GM06990 (cell line): Measurements from ENCODE around the gene EMX1.
"Not testable (repeated sequence)": the region's sequence is repeated elsewhere in the genome, so short reads cannot be mapped to it uniquely, and the experiment has no call there.

ENCODE experiments used
- DNase-seq: peaks from one replicate; pipeline ENCODE4 v3.0.0-alpha.2; 2011; ENCODE audit not compliant: insufficient read length; ENCODE audit errors: extremely low read depth
- H3K27me3 ChIP-seq: replicated peaks from 2 replicates; pipeline ENCODE4 v1.6.0; 2011; ENCODE audit warnings: low read length; ENCODE audit not compliant: control insufficient read depth, insufficient read depth
- H3K36me3 ChIP-seq: 2 replicates; pipeline ENCODE4 v1.5.1; 2011; ENCODE audit warnings: low read length; ENCODE audit not compliant: control insufficient read depth, insufficient read depth
- H3K4me3 ChIP-seq: replicated peaks from 2 replicates; pipeline ENCODE4 v1.5.1; 2011; ENCODE audit warnings: low read depth, mild to moderate bottlenecking, control low read depth, low read length
- CTCF ChIP-seq: IDR thresholded peaks from 2 replicates; pipeline ENCODE4 v1.5.1; 2011; ENCODE audit warnings: low read length, control low read depth, mild to moderate bottlenecking, inconsistent platforms; ENCODE audit not compliant: insufficient read depth, poor library complexity, severe bottlenecking

EMX1 gene

DNA sequence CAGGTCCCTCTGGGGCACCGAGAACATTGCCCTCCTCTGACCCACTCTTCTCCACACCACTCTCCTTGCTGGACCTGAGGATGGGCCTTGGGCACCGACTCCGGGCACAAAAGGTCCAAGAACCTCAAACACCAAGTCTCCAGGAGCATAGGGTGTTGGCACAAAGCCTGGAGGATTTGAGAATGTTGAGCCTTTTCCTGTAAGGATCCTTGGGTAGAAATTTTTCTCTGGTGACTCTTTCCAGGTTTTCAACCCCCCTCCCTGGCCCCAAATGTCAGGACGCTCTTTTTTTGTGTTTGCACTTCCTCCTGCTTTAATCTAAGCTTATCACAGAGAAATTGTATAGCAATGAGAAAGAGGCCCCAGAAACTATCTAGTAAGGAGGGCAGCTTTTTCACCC lies 20.9 kb upstream of the EMX1 start:
- H3K36me3 ChIP-seq, result no peaks in the 10 kb centered on the region
- no peak for TF ChIP-seq CTCF
- H3K4me3 ChIP-seq, result no peak overlapping the region
- H3K27me3 ChIP-seq, result no peaks in the 10 kb centered on the region
- no peak for DNase-seq

GRCh38 chr2:72897785-72898584 lies 19.3 kb upstream of the EMX1 start:
- DNase-seq, result no peak
- Histone ChIP-seq H3K36me3 (no peaks in the 10 kb centered on the region), H3K27me3 (no peaks in the 10 kb centered on the region; the same call in 1 of the 2 replicates), H3K4me3 (no peak overlapping the region)
- TF ChIP-seq CTCF, result no peak

- Histone ChIP-seq H3K4me3 (no peak overlapping the region), H3K36me3 (no peaks in the 10 kb centered on the region), H3K27me3 (no peaks in the 10 kb centered on the region; the same call in none of the 2 replicates)
- no peak for DNase-seq
- TF ChIP-seq CTCF, result no peak
Observed at GRCh38 chr2:72898585-72898906, 18.8 kb upstream of the EMX1 start.

GRCh38 chr2:72900191-72900825 lies 17.0 kb upstream of the EMX1 start:
- Histone ChIP-seq H3K36me3 (no peaks in the 10 kb centered on the region), H3K27me3 (no peaks in the 10 kb centered on the region; the same call in none of the 2 replicates), H3K4me3 (no peak overlapping the region)
- no peak for DNase-seq
- no peak for TF ChIP-seq CTCF

- DNase-seq, result no peak
- Histone ChIP-seq H3K36me3 (no peaks in the 10 kb centered on the region), H3K27me3 (no peaks in the 10 kb centered on the region; the same call in none of the 2 replicates), H3K4me3 (no peak overlapping the region)
- TF ChIP-seq CTCF, result no peak
Observed at GRCh38 chr2:72901426-72901825, 15.9 kb upstream of the EMX1 start.

- H3K27me3 ChIP-seq, H3K4me3 ChIP-seq, H3K36me3 ChIP-seq, DNase-seq: not testable (repeated sequence)
Observed at GRCh38 chr2:72907369-72907768, 9.9 kb upstream of the EMX1 start.
